IMR-90 (cell line): ENCODE data around the gene FAM186B.

Experiments
- BHLHE40 ChIP-seq: fragments of 150-350 bp; IDR thresholded peaks from 2 replicates; pipeline ENCODE4 v1.6.1; 2016; ENCODE audit warnings: mild to moderate bottlenecking, low read depth, low read length
- CEBPB ChIP-seq: IDR thresholded peaks from 2 replicates; pipeline ENCODE4 v1.6.1; 2012; ENCODE audit warnings: low read depth, low read length, improper control_type of control experiment
- CHD1 ChIP-seq: IDR thresholded peaks from 2 replicates; pipeline ENCODE4 v1.6.1; 2012; ENCODE audit warnings: low read depth, low read length, improper control_type of control experiment
- FOS ChIP-seq: fragments of 150-350 bp; IDR thresholded peaks from 2 replicates; pipeline ENCODE4 v1.6.1; 2016; ENCODE audit warnings: low read depth, low read length
- MAFK ChIP-seq: IDR thresholded peaks from 2 replicates; pipeline ENCODE4 v1.6.1; 2012; ENCODE audit warnings: low read depth, low read length, improper control_type of control experiment
- MXI1 ChIP-seq: IDR thresholded peaks from 2 replicates; pipeline ENCODE4 v1.6.1; 2012; ENCODE audit warnings: low read depth, mild to moderate bottlenecking, low read length, moderate library complexity, borderline replicate concordance
- NFE2L2 ChIP-seq: fragments of 150-350 bp; IDR thresholded peaks from 2 replicates; pipeline ENCODE4 v1.6.1; 2016; ENCODE audit warnings: low read depth, mild to moderate bottlenecking, low read length
- POLR2A ChIP-seq: IDR thresholded peaks from 2 replicates; pipeline ENCODE4 v1.6.1; 2012; ENCODE audit warnings: mild to moderate bottlenecking, low read depth, low read length
- RAD21 ChIP-seq: IDR thresholded peaks from 2 replicates; pipeline ENCODE4 v1.6.1; 2012; ENCODE audit warnings: low read length, improper control_type of control experiment
- RCOR1 ChIP-seq: IDR thresholded peaks from 2 replicates; pipeline ENCODE4 v1.6.1; 2012; ENCODE audit warnings: mild to moderate bottlenecking, low read length, improper control_type of control experiment; ENCODE audit not compliant: insufficient replicate concordance
- RFX5 ChIP-seq: IDR thresholded peaks from 2 replicates; pipeline ENCODE4 v1.8.0; 2012; ENCODE audit warnings: low read depth, mild to moderate bottlenecking, low read length, moderate library complexity
- SMC3 ChIP-seq: fragments of 150-350 bp; IDR thresholded peaks from 2 replicates; pipeline ENCODE4 v1.6.1; 2016; ENCODE audit warnings: low read depth, mild to moderate bottlenecking, antibody characterized with exemption, low read length, moderate library complexity
- TF ChIP-seq, protein P1 (sequence below): conservative IDR thresholded peaks from 2 replicates; pipeline ENCODE4 v1.5.1; 2012; ENCODE audit warnings: mild to moderate bottlenecking, low read depth, low read length, improper control_type of control experiment
- TF ChIP-seq, protein P2 (sequence below): fragments of 150-350 bp; IDR thresholded peaks from 2 replicates; pipeline ENCODE4 v1.6.1; 2017; ENCODE audit warnings: mild to moderate bottlenecking, antibody characterized with exemption, low read length, low read depth

DNA sequence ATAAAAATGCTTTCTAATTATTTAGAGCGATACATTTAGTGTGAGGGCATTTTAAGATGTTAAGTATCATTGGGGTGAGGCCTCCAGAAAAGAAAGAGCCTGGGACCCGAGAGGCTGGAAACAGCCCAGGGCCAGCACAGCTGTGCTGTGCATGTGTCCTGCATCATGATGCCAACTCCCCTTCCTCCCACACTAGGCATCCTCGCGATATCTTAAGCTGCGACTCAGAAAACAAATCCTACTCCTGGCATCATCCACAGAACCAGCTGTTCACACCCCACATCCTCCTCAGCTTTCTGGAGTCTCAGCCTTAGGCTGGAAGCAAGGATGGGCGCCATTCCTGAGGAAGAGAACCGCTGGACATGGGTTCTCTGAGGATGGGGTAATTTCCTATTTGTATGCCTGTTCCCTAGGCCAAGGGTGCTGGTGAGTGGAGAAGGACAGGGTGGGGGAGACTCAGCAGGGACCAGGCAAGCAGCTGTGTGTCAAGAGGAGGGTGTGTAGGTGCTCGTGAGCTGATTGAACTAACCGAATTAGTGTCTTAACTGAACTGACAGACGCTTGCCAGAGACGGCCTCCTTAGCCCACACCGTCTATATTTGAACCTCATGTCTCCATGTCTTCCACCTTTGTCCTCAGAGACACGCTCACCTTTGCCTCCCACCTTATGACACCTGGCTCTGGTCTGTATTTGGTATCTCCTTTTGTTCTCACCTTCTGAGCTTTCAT lies 21.9 kb downstream of the FAM186B start:
- TF ChIP-seq, protein P1, sequence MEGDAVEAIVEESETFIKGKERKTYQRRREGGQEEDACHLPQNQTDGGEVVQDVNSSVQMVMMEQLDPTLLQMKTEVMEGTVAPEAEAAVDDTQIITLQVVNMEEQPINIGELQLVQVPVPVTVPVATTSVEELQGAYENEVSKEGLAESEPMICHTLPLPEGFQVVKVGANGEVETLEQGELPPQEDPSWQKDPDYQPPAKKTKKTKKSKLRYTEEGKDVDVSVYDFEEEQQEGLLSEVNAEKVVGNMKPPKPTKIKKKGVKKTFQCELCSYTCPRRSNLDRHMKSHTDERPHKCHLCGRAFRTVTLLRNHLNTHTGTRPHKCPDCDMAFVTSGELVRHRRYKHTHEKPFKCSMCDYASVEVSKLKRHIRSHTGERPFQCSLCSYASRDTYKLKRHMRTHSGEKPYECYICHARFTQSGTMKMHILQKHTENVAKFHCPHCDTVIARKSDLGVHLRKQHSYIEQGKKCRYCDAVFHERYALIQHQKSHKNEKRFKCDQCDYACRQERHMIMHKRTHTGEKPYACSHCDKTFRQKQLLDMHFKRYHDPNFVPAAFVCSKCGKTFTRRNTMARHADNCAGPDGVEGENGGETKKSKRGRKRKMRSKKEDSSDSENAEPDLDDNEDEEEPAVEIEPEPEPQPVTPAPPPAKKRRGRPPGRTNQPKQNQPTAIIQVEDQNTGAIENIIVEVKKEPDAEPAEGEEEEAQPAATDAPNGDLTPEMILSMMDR, result no peak
- TF ChIP-seq POLR2A (no peak), CEBPB (no peak), RAD21 (no peak), BHLHE40 (no peak), SMC3 (no peak), RFX5 (no peak), CHD1 (no peak), RCOR1 (no peak), FOS (no peak), NFE2L2 (no peak), MAFK (no peak), MXI1 (no peak)
- TF ChIP-seq, protein P2, sequence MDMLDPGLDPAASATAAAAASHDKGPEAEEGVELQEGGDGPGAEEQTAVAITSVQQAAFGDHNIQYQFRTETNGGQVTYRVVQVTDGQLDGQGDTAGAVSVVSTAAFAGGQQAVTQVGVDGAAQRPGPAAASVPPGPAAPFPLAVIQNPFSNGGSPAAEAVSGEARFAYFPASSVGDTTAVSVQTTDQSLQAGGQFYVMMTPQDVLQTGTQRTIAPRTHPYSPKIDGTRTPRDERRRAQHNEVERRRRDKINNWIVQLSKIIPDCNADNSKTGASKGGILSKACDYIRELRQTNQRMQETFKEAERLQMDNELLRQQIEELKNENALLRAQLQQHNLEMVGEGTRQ, result no peak
